Activated T-helper 2 cell treated with anti-CD3 and anti-CD28 coated beads, Interferon-gamma antibody, Interleukin-2, Interleukin-4, amounts not matched to agents 10 μg/mL and 5 μg/mL and 100 μg/mL, durations not matched to agents 14 hours and 24 hours and 36 hours (primary cell): ENCODE results near the gene TOR1A. TPM values are rescaled to one million over a fixed set of nuclear protein-coding genes. Genes with fewer than 3 reads are reported as not detected.
"Not testable (repeated sequence)": the region's sequence is repeated elsewhere in the genome, so short reads cannot be mapped to it uniquely, and the experiment has no call there.

Experiments used
- DNase-seq: peaks from one replicate; pipeline ENCODE4 v3.0.0; 2021; ENCODE audit warnings: low spot score
- H3K27ac Mint-ChIP-seq: one replicate; pipeline ENCODE4 v1.8.0; 2021; ENCODE audit warnings: mixed read lengths
- H3K27me3 Mint-ChIP-seq: one replicate; pipeline ENCODE4 v1.8.0; 2021; ENCODE audit warnings: low read depth, mixed read lengths
- H3K36me3 Mint-ChIP-seq: one replicate; pipeline ENCODE4 v1.8.0; 2021; ENCODE audit warnings: low read depth, mixed read lengths
- H3K4me1 Mint-ChIP-seq: one replicate; pipeline ENCODE4 v1.8.0; 2021; ENCODE audit warnings: low read depth, mixed read lengths
- H3K4me3 Mint-ChIP-seq: one replicate; pipeline ENCODE4 v1.8.0; 2021; ENCODE audit warnings: low read depth, mild to moderate bottlenecking, moderate library complexity, mixed read lengths
- H3K9me3 Mint-ChIP-seq: one replicate; pipeline ENCODE4 v1.8.0; 2021; ENCODE audit warnings: mixed read lengths
- intact Hi-C: fragments of 100-400 bp; cut with micrococcal nuclease; formaldehyde crosslinking; loops from one replicate; pipeline ENCODE4 v1.15.1; 2023
- total RNA-seq: library from RNA; stranded (reverse); gene quantifications from 2 replicates; pipeline ENCODE4 v1.2.3, GENCODE V29; 2022

Gene TOR1A
- total RNA-seq, 1 donor from 2014 or later = 55.8 TPM

GRCh38 chr9:129781981-129782380, 42.0 kb downstream of the TOR1A start:
- Mint-ChIP-seq H3K27me3 (peaks cover 13% of the 10 kb centered on the region), H3K27ac (no peak overlapping the region), H3K36me3 (no peaks in the 10 kb centered on the region), H3K9me3 (no peaks in the 10 kb centered on the region), H3K4me1 (peaks cover 12% of the 10 kb centered on the region), H3K4me3 (no peak overlapping the region)
- intact Hi-C loops = loop anchor here (2.0 to 10.0 kb wide), 2 partner anchors 139 to 647 kb away; partner anchors contain the start of gene ASB6
- no peak for DNase-seq

GRCh38 chr9:129781131-129781530, 42.8 kb downstream of the TOR1A start:
- Mint-ChIP-seq H3K36me3 (no peaks in the 10 kb centered on the region), H3K4me1 (peaks cover 19% of the 10 kb centered on the region), H3K4me3 (no peak overlapping the region), H3K9me3 (no peaks in the 10 kb centered on the region), H3K27me3 (peaks cover 13% of the 10 kb centered on the region), H3K27ac (no peak overlapping the region)
- intact Hi-C loops = loop anchor here (10.0 kb wide), 1 partner anchor 646 kb away; no protein-coding TSS in a partner anchor
- DNase-seq = no peak

DNA sequence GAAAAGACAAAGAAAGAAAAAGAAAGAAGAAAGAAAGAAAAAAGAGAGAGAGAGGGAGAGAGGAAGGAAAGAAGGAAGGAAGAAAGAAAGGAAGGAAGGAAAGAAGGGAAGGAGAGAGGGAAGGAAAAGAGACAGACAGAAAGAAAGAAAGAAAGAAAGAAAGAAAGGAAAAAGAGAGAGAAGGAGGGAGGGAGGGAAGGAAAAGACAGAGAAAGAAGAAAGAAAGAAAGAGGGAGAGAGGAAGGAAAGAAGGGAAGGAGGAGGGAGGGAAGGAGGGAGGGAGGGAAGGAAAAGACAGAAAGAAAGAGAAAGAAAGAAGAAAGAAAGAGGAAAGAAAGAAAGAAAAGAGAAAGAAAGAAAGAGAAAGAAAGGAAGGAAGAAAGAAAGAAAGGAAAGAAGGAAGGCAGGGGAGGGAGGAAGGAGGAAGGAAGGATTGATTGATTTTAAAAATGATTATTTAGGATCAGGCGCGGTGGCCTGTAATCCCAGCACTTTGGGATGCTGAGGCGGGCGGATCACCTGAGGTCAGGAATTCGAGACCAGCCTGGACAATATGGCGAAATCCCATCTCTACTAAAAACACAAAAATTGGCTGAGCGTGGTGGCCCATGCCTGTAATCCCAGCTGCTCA, 44.3 kb downstream of the TOR1A start:
- Mint-ChIP-seq H3K4me1 (peaks cover 19% of the 10 kb centered on the region), H3K9me3 (no peaks in the 10 kb centered on the region), H3K27ac (no peak overlapping the region), H3K36me3 (no peaks in the 10 kb centered on the region), H3K4me3 (no peak overlapping the region), H3K27me3 (peaks cover 13% of the 10 kb centered on the region)
- intact Hi-C loops = loop anchor here (10.0 kb wide), 1 partner anchor 645 kb away; no protein-coding TSS in a partner anchor
- no peak for DNase-seq

GRCh38 chr9:129778469-129778868, 45.5 kb downstream of the TOR1A start:
- H3K27me3 Mint-ChIP-seq = peaks cover 17% of the 10 kb centered on the region
- DNase-seq = no peak
- H3K4me1 Mint-ChIP-seq = peaks cover 15% of the 10 kb centered on the region
- H3K36me3 Mint-ChIP-seq = no peaks in the 10 kb centered on the region
- intact Hi-C loops = no loop called here
- no peak overlapping the region for H3K27ac Mint-ChIP-seq
- H3K4me3 Mint-ChIP-seq = no peak overlapping the region
- H3K9me3 Mint-ChIP-seq = no peaks in the 10 kb centered on the region

DNA sequence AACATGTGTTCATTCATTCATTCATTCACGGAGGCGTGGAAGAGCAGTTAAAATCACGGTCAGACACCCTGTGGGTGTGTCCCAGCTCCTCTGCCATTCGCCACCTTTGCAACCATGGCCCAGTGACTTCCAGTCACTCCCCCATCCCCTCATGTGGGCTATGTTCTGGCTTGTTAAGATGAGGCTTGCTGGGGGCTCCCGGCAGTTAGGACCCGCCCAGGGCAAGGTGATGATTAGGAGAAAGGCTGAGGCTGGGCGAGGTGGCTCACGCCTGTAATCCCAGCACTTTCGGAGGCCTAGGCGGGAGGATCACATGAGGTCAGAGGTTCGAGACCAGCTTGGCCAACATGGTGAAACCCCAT, 46.2 kb downstream of the TOR1A start:
- H3K27me3 Mint-ChIP-seq = peaks cover 17% of the 10 kb centered on the region
- no peak for DNase-seq
- H3K9me3 Mint-ChIP-seq = no peaks in the 10 kb centered on the region
- peak overlapping the region; percentile 49 for H3K27ac Mint-ChIP-seq
- H3K36me3 Mint-ChIP-seq = no peaks in the 10 kb centered on the region
- intact Hi-C loops = no loop called here
- H3K4me1 Mint-ChIP-seq = peaks cover 15% of the 10 kb centered on the region
- H3K4me3 Mint-ChIP-seq = no peak overlapping the region

DNA sequence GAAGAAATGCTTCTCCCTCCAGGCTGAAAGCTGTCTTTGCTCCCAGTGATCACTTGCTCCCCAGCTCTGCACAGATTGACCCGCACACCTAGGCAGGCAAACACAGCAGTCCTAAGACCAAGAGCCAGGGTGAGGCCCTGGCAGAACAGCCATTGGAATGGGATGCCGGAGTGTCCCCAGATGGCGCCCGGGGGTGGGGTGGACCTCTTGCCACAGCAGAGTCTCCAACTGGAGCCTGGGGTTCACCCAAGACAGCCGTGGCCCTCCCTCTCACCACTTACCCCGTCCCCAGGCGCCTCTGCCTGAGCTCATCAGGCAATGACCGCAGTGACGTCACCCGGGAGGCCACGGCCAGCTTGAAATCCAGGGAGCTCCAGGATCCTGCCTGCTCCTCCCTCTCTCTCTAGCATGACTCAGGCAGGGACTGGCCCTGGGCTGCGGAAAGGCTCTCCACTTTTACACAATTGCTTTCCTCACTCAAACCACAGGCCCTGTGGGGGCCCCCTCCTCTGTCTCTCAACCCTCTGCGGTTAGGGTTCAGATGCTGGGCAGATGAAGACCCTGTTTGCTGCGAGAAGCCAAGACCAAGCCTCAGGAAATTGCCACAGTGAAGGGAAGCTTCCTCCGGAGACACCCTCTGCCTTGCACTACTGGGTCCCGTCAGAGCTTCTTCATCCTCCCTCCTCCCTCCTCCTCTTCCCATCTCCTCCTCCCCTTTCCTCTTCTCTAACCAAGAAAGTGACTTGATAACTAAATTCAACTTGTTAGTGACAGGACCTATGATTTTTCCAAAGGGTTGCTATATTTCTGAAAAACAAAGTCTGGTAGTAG, 46.8 kb downstream of the TOR1A start:
- H3K27ac Mint-ChIP-seq = peak overlapping the region; percentile 49
- H3K27me3 Mint-ChIP-seq = peaks cover 17% of the 10 kb centered on the region
- intact Hi-C loops = no loop called here
- no peaks in the 10 kb centered on the region for H3K9me3 Mint-ChIP-seq
- peaks cover 15% of the 10 kb centered on the region for H3K4me1 Mint-ChIP-seq
- no peak overlapping the region for H3K4me3 Mint-ChIP-seq
- H3K36me3 Mint-ChIP-seq = no peaks in the 10 kb centered on the region
- DNase-seq = peak; percentile 34

DNA sequence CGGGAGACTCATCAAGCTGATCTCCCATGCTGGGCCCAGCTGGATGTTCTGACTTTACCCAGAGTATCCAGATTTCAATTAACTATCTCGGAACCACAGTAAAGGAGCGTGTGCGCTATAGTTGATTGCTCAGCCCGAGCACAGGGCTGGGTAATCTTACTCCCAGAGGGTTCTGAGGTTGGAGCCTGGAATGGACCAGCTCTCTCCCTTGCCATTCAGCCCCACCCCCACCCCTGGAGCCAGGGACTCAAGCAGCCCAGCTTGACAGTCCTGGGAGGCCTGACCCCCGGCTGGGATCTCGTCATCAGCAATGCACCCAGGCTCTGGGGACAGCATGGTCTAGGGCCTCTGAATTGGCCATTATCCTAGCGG, 47.4 kb downstream of the TOR1A start:
- H3K27me3 Mint-ChIP-seq = peaks cover 17% of the 10 kb centered on the region
- H3K4me3 Mint-ChIP-seq = no peak overlapping the region
- H3K36me3 Mint-ChIP-seq = no peaks in the 10 kb centered on the region
- H3K4me1 Mint-ChIP-seq = peaks cover 15% of the 10 kb centered on the region
- no peaks in the 10 kb centered on the region for H3K9me3 Mint-ChIP-seq
- intact Hi-C loops = no loop called here
- DNase-seq = no peak
- H3K27ac Mint-ChIP-seq = no peak overlapping the region

- DNase-seq, H3K27ac Mint-ChIP-seq, H3K9me3 Mint-ChIP-seq, H3K4me3 Mint-ChIP-seq, intact Hi-C loops, H3K36me3 Mint-ChIP-seq: not testable (repeated sequence)
- Mint-ChIP-seq H3K4me1 (peaks cover 15% of the 10 kb centered on the region), H3K27me3 (peaks cover 17% of the 10 kb centered on the region)
These were observed 47.8 kb downstream of the TOR1A start for GRCh38 chr9:129776096-129776495.

GRCh38 chr9:129775448-129775798, 48.5 kb downstream of the TOR1A start:
- Mint-ChIP-seq H3K4me3 (no peak overlapping the region), H3K27ac (peak overlapping the region; percentile 28), H3K9me3 (no peaks in the 10 kb centered on the region), H3K4me1 (peaks cover 15% of the 10 kb centered on the region), H3K36me3 (no peaks in the 10 kb centered on the region), H3K27me3 (peaks cover 17% of the 10 kb centered on the region)
- DNase-seq = no peak
- intact Hi-C loops = no loop called here

DNA sequence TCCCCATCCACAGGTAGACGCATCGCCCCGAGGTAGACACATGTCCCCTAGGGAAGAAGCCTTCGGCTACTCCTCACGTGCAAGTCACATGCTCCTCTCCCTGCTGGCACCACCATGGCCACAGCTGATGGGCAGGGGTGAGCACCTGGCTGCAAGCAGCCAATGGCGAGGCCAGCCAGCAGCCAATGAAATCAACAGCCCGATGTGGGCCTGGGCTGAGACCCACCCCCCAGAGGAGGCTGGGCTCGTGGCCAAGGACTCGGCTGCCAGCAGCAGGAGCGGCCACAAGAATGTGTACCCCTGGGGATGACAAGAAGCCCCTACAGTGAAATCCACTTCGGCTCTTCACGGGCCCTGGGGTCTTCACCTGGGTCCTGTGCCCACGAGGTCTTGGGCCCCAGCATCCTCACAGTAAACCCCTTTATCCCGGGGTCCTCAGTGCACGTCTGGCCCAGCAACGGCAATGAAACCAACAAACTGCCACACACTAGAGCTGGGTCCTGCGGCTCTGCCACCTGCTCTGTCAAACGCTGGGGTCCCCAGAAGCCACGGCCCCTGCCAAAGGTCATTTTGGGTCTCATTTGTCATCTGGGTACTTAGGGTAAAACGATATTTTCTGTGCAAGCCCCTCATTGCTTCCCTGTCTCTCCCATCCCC, 49.0 kb downstream of the TOR1A start:
- Mint-ChIP-seq H3K4me1 (peaks cover 15% of the 10 kb centered on the region), H3K36me3 (no peaks in the 10 kb centered on the region), H3K27ac (peak overlapping the region; percentile 28), H3K4me3 (no peak overlapping the region), H3K27me3 (peaks cover 17% of the 10 kb centered on the region), H3K9me3 (no peaks in the 10 kb centered on the region)
- intact Hi-C loops = no loop called here
- no peak for DNase-seq

DNA sequence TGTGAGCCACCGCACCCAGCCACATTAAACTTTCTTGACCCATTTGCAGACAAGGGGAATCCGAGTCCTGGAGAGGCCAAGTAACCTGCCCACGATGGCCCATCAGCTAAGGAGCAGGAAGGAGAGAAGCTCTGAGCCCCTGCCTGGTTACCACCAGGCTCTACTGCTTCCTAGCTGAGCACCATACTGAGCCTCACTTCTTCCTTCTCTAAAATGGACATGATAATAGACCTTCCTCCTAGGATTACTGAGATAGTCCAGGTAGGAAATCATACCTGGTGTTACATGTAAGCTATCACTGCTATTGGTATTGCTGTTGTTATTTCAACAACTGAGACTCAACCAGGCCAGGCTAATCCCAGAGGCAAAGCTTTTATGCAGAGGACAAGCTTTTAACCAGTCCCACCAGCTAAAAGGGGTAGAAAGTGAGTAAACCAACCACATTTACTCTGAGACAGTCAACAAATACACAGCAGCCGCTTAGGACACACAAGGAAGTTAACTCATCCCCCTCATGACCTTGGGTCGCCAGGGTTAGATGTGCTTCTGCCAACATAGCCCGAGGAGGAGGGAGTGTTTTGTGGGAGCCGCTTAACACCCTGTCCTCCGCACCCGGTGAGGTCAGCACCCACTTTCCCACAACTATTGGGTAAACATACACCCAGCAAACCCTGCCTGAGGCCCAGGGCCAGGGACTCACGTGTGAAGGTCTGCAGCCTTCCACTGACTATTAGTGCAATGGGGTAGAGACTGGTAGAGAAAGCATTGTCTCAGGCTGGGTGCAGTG, 50.5 kb downstream of the TOR1A start:
- H3K36me3 Mint-ChIP-seq = no peaks in the 10 kb centered on the region
- H3K27me3 Mint-ChIP-seq = peaks cover 12% of the 10 kb centered on the region
- peaks cover 15% of the 10 kb centered on the region for H3K4me1 Mint-ChIP-seq
- no peak for DNase-seq
- no peak overlapping the region for H3K27ac Mint-ChIP-seq
- H3K4me3 Mint-ChIP-seq = no peak overlapping the region
- H3K9me3 Mint-ChIP-seq = no peaks in the 10 kb centered on the region
- intact Hi-C loops = no loop called here

DNA sequence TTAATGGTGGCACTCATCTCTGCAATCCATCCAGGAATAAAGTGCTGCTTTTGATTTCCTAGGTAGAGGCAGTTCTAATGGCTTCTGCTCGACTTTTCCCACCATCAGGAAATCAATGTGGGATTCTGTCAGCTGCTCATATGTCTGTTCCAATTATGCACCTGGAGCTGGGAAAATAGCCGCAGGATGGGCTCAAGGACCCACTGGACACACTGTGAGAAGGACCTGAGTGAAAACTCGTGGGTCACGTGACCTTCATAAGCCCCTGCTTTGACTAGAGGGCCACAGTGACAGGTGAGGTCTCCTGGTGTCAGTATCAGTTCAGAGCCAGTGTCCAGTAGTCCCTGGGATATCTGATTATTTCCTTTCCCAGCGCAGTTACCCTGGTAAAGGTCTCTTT, 53.2 kb downstream of the TOR1A start:
- no peak overlapping the region for H3K4me3 Mint-ChIP-seq
- H3K9me3 Mint-ChIP-seq = no peaks in the 10 kb centered on the region
- intact Hi-C loops = no loop called here
- peaks cover 6% of the 10 kb centered on the region for H3K4me1 Mint-ChIP-seq
- peaks cover 11% of the 10 kb centered on the region for H3K27me3 Mint-ChIP-seq
- no peaks in the 10 kb centered on the region for H3K36me3 Mint-ChIP-seq
- H3K27ac Mint-ChIP-seq = no peak overlapping the region
- DNase-seq = no peak
